Measurements from ENCODE around the gene DKKL1.
A peak's percentile ranks its signal among the peaks of the same experiment; 100 is the strongest.

The DKKL1 gene

DNA sequence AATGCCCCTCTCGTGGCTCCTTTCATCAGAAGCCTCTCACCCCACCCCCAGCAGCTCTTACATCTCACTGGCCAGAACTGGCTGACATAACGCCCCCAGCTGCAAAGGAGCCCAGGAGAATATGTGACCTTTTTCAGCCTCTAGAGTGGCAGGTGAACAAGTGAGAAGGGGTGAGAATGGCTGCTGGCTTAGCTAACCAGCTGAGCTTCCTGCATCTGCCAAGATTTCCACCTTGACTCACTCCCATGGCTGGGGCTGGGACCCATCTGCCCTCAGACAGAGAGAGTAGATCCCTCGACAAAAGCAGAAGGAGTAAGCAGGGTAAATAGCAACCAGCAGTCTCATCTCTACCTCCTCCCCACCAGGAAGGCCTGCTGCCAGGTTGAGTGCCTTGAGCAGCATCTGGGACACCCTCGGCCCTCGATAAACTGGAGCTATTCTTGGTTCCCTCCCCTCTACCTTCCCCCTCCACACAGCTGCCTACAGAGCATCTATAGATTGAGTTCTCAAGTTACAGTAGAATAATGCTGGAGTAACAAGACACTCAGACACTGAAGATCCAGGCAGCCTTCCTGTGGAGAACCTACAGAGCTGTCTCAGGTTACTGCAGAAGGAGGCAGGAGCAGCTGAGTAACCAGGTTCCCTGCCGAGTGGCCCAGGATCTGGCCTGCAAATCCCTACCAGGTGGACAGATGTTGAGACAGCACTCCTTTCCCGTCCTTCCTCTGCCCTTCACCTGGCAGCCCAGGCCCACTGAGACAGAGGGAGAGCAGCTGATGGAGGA lies 39.9 kb downstream of the DKKL1 start:
- H2AFZ ChIP-seq (ENCODE audit: low read depth, low read length) = no peak overlapping the region
- no peaks in the 10 kb centered on the region for H3K9me3 ChIP-seq (ENCODE audit: insufficient read depth, low read length)
- H3K79me2 ChIP-seq (ENCODE audit: low read length) = no peaks in the 10 kb centered on the region
- H3K4me2 ChIP-seq (ENCODE audit: low read length) = no peak overlapping the region
- no peaks in the 10 kb centered on the region for H3K27me3 ChIP-seq (ENCODE audit: low read depth, low read length)
- H4K20me1 ChIP-seq (ENCODE audit: insufficient read depth, low read length) = no peaks in the 10 kb centered on the region
- H3K36me3 ChIP-seq (replicated peaks; ENCODE audit: low read depth, low read length) = no peaks in the 10 kb centered on the region
- no peak overlapping the region for H3K9ac ChIP-seq (ENCODE audit: low read length)
- no peak overlapping the region for H3K4me3 ChIP-seq (ENCODE audit: low read length)
- TF ChIP-seq, protein P1, sequence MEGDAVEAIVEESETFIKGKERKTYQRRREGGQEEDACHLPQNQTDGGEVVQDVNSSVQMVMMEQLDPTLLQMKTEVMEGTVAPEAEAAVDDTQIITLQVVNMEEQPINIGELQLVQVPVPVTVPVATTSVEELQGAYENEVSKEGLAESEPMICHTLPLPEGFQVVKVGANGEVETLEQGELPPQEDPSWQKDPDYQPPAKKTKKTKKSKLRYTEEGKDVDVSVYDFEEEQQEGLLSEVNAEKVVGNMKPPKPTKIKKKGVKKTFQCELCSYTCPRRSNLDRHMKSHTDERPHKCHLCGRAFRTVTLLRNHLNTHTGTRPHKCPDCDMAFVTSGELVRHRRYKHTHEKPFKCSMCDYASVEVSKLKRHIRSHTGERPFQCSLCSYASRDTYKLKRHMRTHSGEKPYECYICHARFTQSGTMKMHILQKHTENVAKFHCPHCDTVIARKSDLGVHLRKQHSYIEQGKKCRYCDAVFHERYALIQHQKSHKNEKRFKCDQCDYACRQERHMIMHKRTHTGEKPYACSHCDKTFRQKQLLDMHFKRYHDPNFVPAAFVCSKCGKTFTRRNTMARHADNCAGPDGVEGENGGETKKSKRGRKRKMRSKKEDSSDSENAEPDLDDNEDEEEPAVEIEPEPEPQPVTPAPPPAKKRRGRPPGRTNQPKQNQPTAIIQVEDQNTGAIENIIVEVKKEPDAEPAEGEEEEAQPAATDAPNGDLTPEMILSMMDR (IDR thresholded peaks at IDR 0.05; ENCODE audit: low read depth, low read length) = no peak
- no peak overlapping the region for H3K27ac ChIP-seq (ENCODE audit: low read length)
- peaks cover 25% of the 10 kb centered on the region for H3K4me1 ChIP-seq (ENCODE audit: low read length)

DNA sequence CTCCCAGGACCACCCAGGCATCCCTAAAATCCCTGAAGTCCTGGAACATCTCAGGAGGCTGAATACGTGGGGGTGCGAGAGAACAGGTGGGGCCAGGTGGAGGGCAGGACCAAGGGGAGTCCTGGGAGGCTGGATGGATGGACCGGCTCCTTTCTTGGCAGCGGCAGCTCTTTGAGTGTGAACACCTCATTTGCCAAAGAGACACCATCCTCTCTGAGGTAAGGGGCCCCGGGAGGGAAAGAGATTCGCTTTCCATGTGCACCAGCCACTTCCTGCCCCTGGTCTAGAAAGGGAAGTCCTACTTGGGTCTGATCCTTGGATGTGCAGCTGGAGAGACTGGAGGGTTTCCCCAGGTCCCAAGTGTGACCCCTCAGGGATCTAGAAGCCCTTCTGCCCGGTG lies 43.4 kb downstream of the DKKL1 start:
- Histone ChIP-seq H4K20me1 (ENCODE audit: insufficient read depth, low read length) (no peaks in the 10 kb centered on the region), H3K27me3 (ENCODE audit: low read depth, low read length) (no peaks in the 10 kb centered on the region), H3K36me3 (replicated peaks; ENCODE audit: low read depth, low read length) (no peaks in the 10 kb centered on the region), H3K9ac (ENCODE audit: low read length) (no peak overlapping the region), H3K9me3 (ENCODE audit: insufficient read depth, low read length) (no peaks in the 10 kb centered on the region), H3K79me2 (ENCODE audit: low read length) (no peaks in the 10 kb centered on the region), H3K27ac (ENCODE audit: low read length) (no peak overlapping the region), H3K4me1 (ENCODE audit: low read length) (peaks cover 42% of the 10 kb centered on the region), H3K4me3 (ENCODE audit: low read length) (no peak overlapping the region), H2AFZ (ENCODE audit: low read depth, low read length) (no peak overlapping the region), H3K4me2 (ENCODE audit: low read length) (0 out of 2 replicates have a peak overlapping the region, but pooled peaks have one; percentile 24)
- TF ChIP-seq, protein P1 (IDR thresholded peaks at IDR 0.05; ENCODE audit: low read depth, low read length) = no peak
- no peak for TF ChIP-seq EZH2phosphoT487 (IDR thresholded peaks at IDR 0.05; ENCODE audit: low read depth)

DNA sequence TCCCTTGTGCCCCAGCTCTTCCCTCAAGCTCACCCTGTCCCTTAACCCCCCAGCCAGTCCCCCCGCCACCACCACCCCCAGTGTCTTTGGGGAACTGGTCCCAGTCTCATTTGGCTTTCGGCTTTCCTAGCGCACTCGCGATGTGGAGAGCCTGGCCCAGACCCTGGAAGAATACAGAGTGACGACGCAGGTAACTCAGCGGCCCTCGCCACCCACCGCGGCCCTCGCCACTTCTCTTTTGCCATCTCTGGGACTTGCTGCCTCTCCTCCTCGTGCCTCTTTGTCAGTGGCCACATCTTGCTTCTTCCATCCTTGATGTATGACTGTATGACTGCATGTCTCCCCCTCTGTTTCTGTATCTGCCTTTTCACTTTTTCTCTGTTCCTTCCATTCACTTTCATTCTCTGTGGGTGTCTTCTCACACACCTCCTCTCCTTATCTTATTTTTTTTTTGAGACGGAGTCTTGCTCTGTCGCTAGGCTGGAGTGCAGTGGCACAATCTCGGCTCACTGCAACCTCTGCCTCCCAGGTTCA lies 43.9 kb downstream of the DKKL1 start:
- H3K27ac ChIP-seq (ENCODE audit: low read length) = no peak overlapping the region
- peaks cover 42% of the 10 kb centered on the region for H3K4me1 ChIP-seq (ENCODE audit: low read length)
- H3K9ac ChIP-seq (ENCODE audit: low read length) = no peak overlapping the region
- H3K9me3 ChIP-seq (ENCODE audit: insufficient read depth, low read length) = no peaks in the 10 kb centered on the region
- no peaks in the 10 kb centered on the region for H3K79me2 ChIP-seq (ENCODE audit: low read length)
- H4K20me1 ChIP-seq (ENCODE audit: insufficient read depth, low read length) = no peaks in the 10 kb centered on the region
- H3K4me3 ChIP-seq (ENCODE audit: low read length) = no peak overlapping the region
- H3K36me3 ChIP-seq (replicated peaks; ENCODE audit: low read depth, low read length) = no peaks in the 10 kb centered on the region
- TF ChIP-seq, protein P1 (IDR thresholded peaks at IDR 0.05; ENCODE audit: low read depth, low read length) = no peak
- no peak for TF ChIP-seq EZH2phosphoT487 (IDR thresholded peaks at IDR 0.05; ENCODE audit: low read depth)
- H3K27me3 ChIP-seq (ENCODE audit: low read depth, low read length) = no peaks in the 10 kb centered on the region
- no peak overlapping the region for H2AFZ ChIP-seq (ENCODE audit: low read depth, low read length)
- H3K4me2 ChIP-seq (ENCODE audit: low read length) = peak overlapping the region; percentile 24

DNA sequence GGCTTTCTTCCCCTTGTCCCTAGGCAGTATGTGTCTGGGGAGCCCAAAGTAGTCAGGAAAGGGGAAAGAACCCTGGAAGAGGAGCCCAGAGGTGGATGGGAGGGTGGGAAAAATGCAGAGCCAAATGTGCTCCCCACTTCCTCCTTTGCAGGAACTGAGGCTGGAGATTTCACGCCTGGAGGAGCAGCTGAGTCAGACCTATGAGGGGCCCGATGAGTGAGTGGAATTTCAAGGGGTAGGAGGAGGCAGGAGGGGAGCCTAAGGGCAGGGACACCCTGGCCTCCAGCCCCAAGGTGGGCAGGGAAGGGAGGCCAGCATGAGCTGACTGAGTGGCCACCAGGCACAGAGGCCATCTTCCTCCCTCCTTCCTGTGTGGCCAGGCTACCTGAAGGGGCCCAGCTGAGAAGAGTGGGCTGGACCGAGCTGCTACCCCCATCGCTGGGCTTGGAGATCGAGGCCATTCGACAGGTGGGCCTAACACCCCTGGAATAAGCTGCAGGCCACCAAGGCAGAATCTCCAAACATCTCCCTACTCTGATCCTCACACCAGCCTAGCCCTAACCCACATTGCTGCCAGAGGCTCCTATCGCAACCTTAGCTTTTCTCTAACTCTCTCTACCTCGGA lies 45.3 kb downstream of the DKKL1 start:
- TF ChIP-seq, protein P1 (IDR thresholded peaks at IDR 0.05; ENCODE audit: low read depth, low read length) = no peak
- TF ChIP-seq EZH2phosphoT487 (IDR thresholded peaks at IDR 0.05; ENCODE audit: low read depth) = no peak
- H3K4me1 ChIP-seq (ENCODE audit: low read length) = peaks cover 42% of the 10 kb centered on the region
- H3K4me2 ChIP-seq (ENCODE audit: low read length) = peak overlapping the region; percentile 69
- peak overlapping the region; percentile 43 for H3K27ac ChIP-seq (ENCODE audit: low read length)
- no peaks in the 10 kb centered on the region for H3K27me3 ChIP-seq (ENCODE audit: low read depth, low read length)
- H3K79me2 ChIP-seq (ENCODE audit: low read length) = no peaks in the 10 kb centered on the region
- peak overlapping the region; percentile 94 for H2AFZ ChIP-seq (ENCODE audit: low read depth, low read length)
- peak overlapping the region; percentile 54; the same call in 1 of the 2 replicates for H3K9ac ChIP-seq (ENCODE audit: low read length)
- no peaks in the 10 kb centered on the region for H3K9me3 ChIP-seq (ENCODE audit: insufficient read depth, low read length)
- peak overlapping the region; percentile 60 for H3K4me3 ChIP-seq (ENCODE audit: low read length)
- no peaks in the 10 kb centered on the region for H4K20me1 ChIP-seq (ENCODE audit: insufficient read depth, low read length)
- no peaks in the 10 kb centered on the region for H3K36me3 ChIP-seq (replicated peaks; ENCODE audit: low read depth, low read length)

Measured in OCI-LY3 (cell line).